SU-DHL-6 (cell line): Measurements from ENCODE around the gene ZNF644.

ENCODE experiments used
- CTCF ChIP-seq: fragments of 200-600 bp; sonication (generic); IDR thresholded peaks from one replicate; pipeline ENCODE4 v1.5.1; 2017; ENCODE audit warnings: antibody characterized with exemption, mild to moderate bottlenecking, low read length, moderate library complexity; ENCODE audit not compliant: insufficient read depth, poor library complexity, severe bottlenecking
- EZH2phosphoT487 ChIP-seq: fragments of 200-600 bp; sonication (generic), shearing (Covaris generic); conservative IDR thresholded peaks from 2 replicates; pipeline ENCODE4 v1.6.1; 2018; ENCODE audit warnings: mild to moderate bottlenecking, antibody characterized with exemption, low read length, moderate library complexity, mixed read lengths

GRCh38 chr1:90951009-90951408, 70.8 kb downstream of the ZNF644 start:
- TF ChIP-seq CTCF (no peak), EZH2phosphoT487 (no peak)
